Neuronal stem cell (in vitro differentiated cells): ENCODE data around the gene OGFOD3.
A peak's percentile ranks its signal among the peaks of the same experiment; 100 is the strongest.

Experiments used
- DNase-seq: peaks from one replicate; pipeline ENCODE4 v3.0.0-alpha.2; 2013; ENCODE audit warnings: low spot score
- H2AFZ ChIP-seq: one replicate; pipeline ENCODE4 v1.6.1; 2013; ENCODE audit warnings: mild to moderate bottlenecking, low read length, inconsistent platforms
- H2AK5ac ChIP-seq: 2 replicates; pipeline ENCODE4 v1.6.1; 2013; ENCODE audit warnings: low read depth, mild to moderate bottlenecking, inconsistent platforms, low read length, moderate library complexity, mixed read lengths
- H2BK120ac ChIP-seq: 2 replicates; pipeline ENCODE4 v1.6.1; 2013; ENCODE audit warnings: low read depth, mild to moderate bottlenecking, inconsistent platforms, low read length, moderate library complexity, mixed read lengths
- H2BK12ac ChIP-seq: one replicate; pipeline ENCODE4 v1.6.1; 2013; ENCODE audit warnings: low read length, inconsistent platforms
- H2BK15ac ChIP-seq: 2 replicates; pipeline ENCODE4 v1.6.1; 2013; ENCODE audit warnings: mild to moderate bottlenecking, low read length, inconsistent platforms, mixed read lengths
- H2BK5ac ChIP-seq: one replicate; pipeline ENCODE4 v1.6.1; 2013; ENCODE audit warnings: inconsistent platforms, mild to moderate bottlenecking, low read length, moderate library complexity
- H3K14ac ChIP-seq: one replicate; pipeline ENCODE4 v1.6.1; 2013; ENCODE audit warnings: low read length, inconsistent platforms
- H3K18ac ChIP-seq: 2 replicates; pipeline ENCODE4 v1.6.1; 2013; ENCODE audit warnings: low read length, inconsistent platforms
- H3K23ac ChIP-seq: 2 replicates; pipeline ENCODE4 v1.6.1; 2013; ENCODE audit warnings: low read depth, mild to moderate bottlenecking, mixed read lengths, low read length, inconsistent platforms; ENCODE audit not compliant: poor library complexity
- H3K27ac ChIP-seq: replicated peaks from 3 replicates; pipeline ENCODE4 v1.5.1; 2013; ENCODE audit warnings: low read length, inconsistent platforms
- H3K27me3 ChIP-seq, 3 experiments: 2 replicates each; pipeline ENCODE4 v1.6.1; 2013; ENCODE audit warnings: low read length in 3 of 3, mild to moderate bottlenecking in 2 of 3, inconsistent platforms in 1 of 3, low read depth in 1 of 3, mixed read lengths in 1 of 3, moderate library complexity in 1 of 3; ENCODE audit not compliant: control insufficient read depth in 3 of 3, insufficient read depth in 3 of 3
- H3K36me3 ChIP-seq, 2 donors: replicated peaks in 1 of 2; 2 replicates each; pipeline ENCODE4 v1.6.1; 2013; ENCODE audit warnings: low read length in 2 of 2; ENCODE audit not compliant: control insufficient read depth in 2 of 2, insufficient read depth in 2 of 2
- H3K4ac ChIP-seq: 2 replicates; pipeline ENCODE4 v1.6.1; 2013; ENCODE audit warnings: inconsistent platforms, mild to moderate bottlenecking, low read length, moderate library complexity
- H3K4me1 ChIP-seq, 2 donors: 1 replicate in 1 of 2; 2 replicates in 1 of 2; pipeline ENCODE4 v1.6.1; 2013; ENCODE audit warnings: low read length in 2 of 2, low read depth in 1 of 2; ENCODE audit not compliant: control insufficient read depth in 2 of 2, insufficient read depth in 1 of 2
- H3K4me2 ChIP-seq: one replicate; pipeline ENCODE4 v1.6.1; 2013; ENCODE audit warnings: mild to moderate bottlenecking, low read length, inconsistent platforms; ENCODE audit not compliant: insufficient read depth, poor library complexity, severe bottlenecking
- H3K4me3 ChIP-seq, 2 donors: 2 replicates each; pipeline ENCODE4 v1.5.1; 2013; ENCODE audit warnings: low read length in 2 of 2, mild to moderate bottlenecking in 2 of 2, inconsistent platforms in 1 of 2, moderate library complexity in 1 of 2
- H3K79me1 ChIP-seq: one replicate; pipeline ENCODE4 v1.6.1; 2013; ENCODE audit warnings: low read depth, mild to moderate bottlenecking, inconsistent platforms, low read length, moderate library complexity
- H3K9ac ChIP-seq: one replicate; pipeline ENCODE4 v1.6.1; 2013; ENCODE audit warnings: mild to moderate bottlenecking, low read depth, low read length, inconsistent platforms; ENCODE audit not compliant: poor library complexity
- H3K9me3 ChIP-seq, 2 donors: replicated peaks in 1 of 2; 2 replicates each; pipeline versions ENCODE3 to v1.6.1; 2013; ENCODE audit warnings: low read length in 2 of 2, mild to moderate bottlenecking in 2 of 2, inconsistent platforms in 1 of 2, low read depth in 1 of 2, mixed read lengths in 1 of 2, moderate library complexity in 1 of 2; ENCODE audit not compliant: control insufficient read depth in 2 of 2, insufficient read depth in 1 of 2
- H4K8ac ChIP-seq: one replicate; pipeline ENCODE4 v1.6.1; 2013; ENCODE audit warnings: low read depth, mild to moderate bottlenecking, inconsistent platforms, low read length, moderate library complexity
- H4K91ac ChIP-seq: one replicate; pipeline ENCODE4 v1.6.1; 2013; ENCODE audit warnings: low read length, low read depth, mild to moderate bottlenecking, inconsistent platforms; ENCODE audit not compliant: poor library complexity
- WGBS, 2 donors: extraction: QIAGEN DNeasy Blood & Tissue Kit; methylation state at CpG; one replicate each; pipeline ENCODE4 v1.1.7; 2013; ENCODE audit warnings: missing lambda C conversion rate in 2 of 2, mixed read lengths in 1 of 2; ENCODE audit not compliant: insufficient read length in 2 of 2, insufficient replicate concordance in 1 of 2; ENCODE audit errors: extremely low coverage in 2 of 2; 5-methylcytosine and 5-hydroxymethylcytosine counted together

Gene OGFOD3

DNA sequence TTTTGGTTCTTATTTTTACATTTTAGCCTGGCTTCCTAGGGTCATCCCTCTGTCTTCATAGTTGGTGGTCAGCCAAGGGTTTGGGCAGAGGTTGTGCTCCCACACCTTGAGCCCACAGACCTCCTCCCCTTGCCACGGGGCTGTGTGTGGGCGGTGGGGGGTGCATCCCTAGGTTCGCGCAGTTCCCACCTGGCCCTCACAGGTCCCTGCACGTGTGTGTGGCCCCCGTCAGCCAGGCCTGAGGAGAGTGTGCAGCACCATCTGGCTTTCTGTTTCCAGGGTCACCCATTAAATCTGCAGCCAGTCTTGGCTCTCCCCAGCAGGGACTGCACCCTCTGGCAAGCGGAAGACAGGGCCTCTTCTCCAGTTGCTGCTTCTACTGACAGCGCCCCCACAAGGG, 13.6 kb upstream of the OGFOD3 start:
- H3K27ac ChIP-seq: no peak overlapping the region
- H3K27me3 ChIP-seq: no peaks in the 10 kb centered on the region
- no peak overlapping the region for H2AFZ ChIP-seq
- no peak for DNase-seq
- H3K4me3 ChIP-seq: no peak overlapping the region
- no peak overlapping the region for H4K91ac ChIP-seq
- no peak overlapping the region for H2BK12ac ChIP-seq
- no peak overlapping the region for H3K4me2 ChIP-seq
- H3K79me1 ChIP-seq: no peaks in the 10 kb centered on the region
- no peak overlapping the region for H2AK5ac ChIP-seq
- peak overlapping the region; percentile 55 for H3K23ac ChIP-seq
- H3K4ac ChIP-seq: no peak overlapping the region
- peak overlapping the region; percentile 17 for H4K8ac ChIP-seq
- H3K9ac ChIP-seq: peak overlapping the region; percentile 21
- H3K4me1 ChIP-seq: peaks cover 3% of the 10 kb centered on the region in 2 donors
- no peak overlapping the region for H2BK15ac ChIP-seq
- no peak overlapping the region for H3K14ac ChIP-seq
- peak overlapping the region; percentile 48 for H3K18ac ChIP-seq
- peaks cover 3 to 5% of the 10 kb centered on the region in 2 donors for H3K36me3 ChIP-seq
- peak overlapping the region; percentile 29 for H2BK5ac ChIP-seq
- H3K9me3 ChIP-seq: no peaks in the 10 kb centered on the region
- H2BK120ac ChIP-seq: no peak overlapping the region
- WGBS, 2 donors: no CpG with 5 or more reads among the region's 8 CpGs

GRCh38 chr17:82429824-82430223, 11.4 kb upstream of the OGFOD3 start:
- Histone ChIP-seq H2BK12ac (no peak overlapping the region), H3K4me3 (peak overlapping the region in 1 of 2 donors; percentile 55), H4K91ac (no peak overlapping the region), H3K18ac (no peak overlapping the region), H3K14ac (no peak overlapping the region), H2AFZ (no peak overlapping the region), H3K9me3 (no peaks in the 10 kb centered on the region), H2BK5ac (no peak overlapping the region), H3K79me1 (no peaks in the 10 kb centered on the region), H3K27me3 (no peaks in the 10 kb centered on the region), H3K4me2 (no peak overlapping the region), H3K4me1 (no peaks in the 10 kb centered on the region), H3K9ac (no peak overlapping the region), H4K8ac (no peak overlapping the region), H2BK15ac (no peak overlapping the region), H2AK5ac (no peak overlapping the region), H3K4ac (peak overlapping the region; percentile 6), H3K23ac (no peak overlapping the region), H3K36me3 (peaks cover 0 to 3% of the 10 kb centered on the region in 2 donors), H2BK120ac (no peak overlapping the region), H3K27ac (no peak overlapping the region)
- WGBS, 2 donors: no CpG with 5 or more reads among the region's 7 CpGs
- DNase-seq: no peak

DNA sequence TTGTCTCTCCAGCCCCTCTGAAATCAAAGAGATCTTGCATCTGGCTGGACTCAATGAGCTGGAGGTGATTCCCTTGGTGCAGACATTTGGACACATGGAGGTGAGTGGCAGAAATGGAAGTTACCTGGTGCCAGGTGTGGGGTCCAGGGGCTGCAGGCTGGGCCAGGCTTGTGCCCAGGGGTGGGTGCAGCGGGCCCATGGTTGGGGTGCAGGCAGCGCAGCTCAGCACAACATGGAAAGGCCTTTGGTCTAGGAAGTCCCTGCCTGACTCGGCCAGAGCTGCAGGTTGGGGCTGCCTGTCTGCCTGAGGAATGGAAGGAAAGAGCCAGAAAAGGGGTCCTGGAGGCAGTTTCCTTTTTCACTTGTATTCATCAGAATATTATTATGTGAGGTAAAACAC, 10.2 kb upstream of the OGFOD3 start:
- WGBS, 2 donors: no CpG with 5 or more reads among the region's 3 CpGs
- Histone ChIP-seq H4K8ac (no peak overlapping the region), H2BK120ac (no peak overlapping the region)

GRCh38 chr17:82424863-82425159, 6.4 kb upstream of the OGFOD3 start:
- no peak overlapping the region for H3K18ac ChIP-seq
- peaks cover 9 to 20% of the 10 kb centered on the region in 2 donors for H3K36me3 ChIP-seq
- DNase-seq: no peak
- H2AFZ ChIP-seq: no peak overlapping the region
- WGBS, 2 donors: no CpG with 5 or more reads among the region's 2 CpGs
- no peak overlapping the region for H2BK12ac ChIP-seq
- no peak overlapping the region for H2BK5ac ChIP-seq
- H3K9ac ChIP-seq: no peak overlapping the region
- no peak overlapping the region for H3K27ac ChIP-seq
- H2BK120ac ChIP-seq: no peak overlapping the region
- no peak overlapping the region for H2BK15ac ChIP-seq
- no peaks in the 10 kb centered on the region for H3K27me3 ChIP-seq
- no peak overlapping the region for H3K4me2 ChIP-seq
- no peak overlapping the region for H3K14ac ChIP-seq
- peaks cover 4 to 8% of the 10 kb centered on the region in 2 donors for H3K9me3 ChIP-seq
- H4K91ac ChIP-seq: no peak overlapping the region
- H3K4me3 ChIP-seq: no peak overlapping the region
- no peak overlapping the region for H3K23ac ChIP-seq
- H3K4me1 ChIP-seq: no peaks in the 10 kb centered on the region
- H4K8ac ChIP-seq: no peak overlapping the region
- H3K79me1 ChIP-seq: no peaks in the 10 kb centered on the region
- no peak overlapping the region for H2AK5ac ChIP-seq
- H3K4ac ChIP-seq: no peak overlapping the region

More for the DNA sequence above, 10.2 kb upstream of the OGFOD3 start:
- H3K79me1 ChIP-seq: no peaks in the 10 kb centered on the region
- H2BK15ac ChIP-seq: no peak overlapping the region
- no peak overlapping the region for H2BK12ac ChIP-seq
- no peak overlapping the region for H3K4me2 ChIP-seq
- H4K91ac ChIP-seq: no peak overlapping the region
- no peak for DNase-seq
- H3K9ac ChIP-seq: no peak overlapping the region
- H3K4ac ChIP-seq: no peak overlapping the region
- H2BK5ac ChIP-seq: no peak overlapping the region
- H3K23ac ChIP-seq: no peak overlapping the region
- H3K4me1 ChIP-seq: no peaks in the 10 kb centered on the region
- H2AFZ ChIP-seq: no peak overlapping the region
- peaks cover 0 to 4% of the 10 kb centered on the region in 2 donors for H3K9me3 ChIP-seq
- H3K14ac ChIP-seq: no peak overlapping the region
- no peak overlapping the region for H3K4me3 ChIP-seq
- no peak overlapping the region for H3K27ac ChIP-seq
- no peak overlapping the region for H2AK5ac ChIP-seq
- no peak overlapping the region for H3K18ac ChIP-seq
- H3K36me3 ChIP-seq: peaks cover 0 to 1% of the 10 kb centered on the region in 2 donors
- H3K27me3 ChIP-seq: no peaks in the 10 kb centered on the region
